Fibroblast of the aortic adventitia (primary cell): ENCODE data around the gene BBS9. TPM values are rescaled to one million over a fixed set of nuclear protein-coding genes. Genes with fewer than 3 reads are reported as not detected.

Experiments used
- DNase-seq: peaks from one replicate; pipeline ENCODE4 v3.0.0-alpha.2; 2010; ENCODE audit warnings: low read depth
- H3K4me3 ChIP-seq: 2 replicates; pipeline ENCODE4 v1.5.1; 2011; ENCODE audit warnings: low read depth, mild to moderate bottlenecking, control low read depth, low read length, moderate library complexity
- total RNA-seq: library from RNA; depleted of rRNA; stranded (reverse); fragments of >200 nt; gene quantifications from 2 replicates; pipeline ENCODE4 v1.2.3, GENCODE V29; 2012; ENCODE audit warnings: low replicate concordance
- TF ChIP-seq, protein P1 (sequence below): IDR thresholded peaks from 2 replicates; pipeline ENCODE4 v1.5.1; 2011; ENCODE audit warnings: mild to moderate bottlenecking, low read length, control low read depth, inconsistent platforms; ENCODE audit not compliant: insufficient read depth

BBS9 gene
- total RNA-seq, 1 donor, result 26.8 TPM

DNA sequence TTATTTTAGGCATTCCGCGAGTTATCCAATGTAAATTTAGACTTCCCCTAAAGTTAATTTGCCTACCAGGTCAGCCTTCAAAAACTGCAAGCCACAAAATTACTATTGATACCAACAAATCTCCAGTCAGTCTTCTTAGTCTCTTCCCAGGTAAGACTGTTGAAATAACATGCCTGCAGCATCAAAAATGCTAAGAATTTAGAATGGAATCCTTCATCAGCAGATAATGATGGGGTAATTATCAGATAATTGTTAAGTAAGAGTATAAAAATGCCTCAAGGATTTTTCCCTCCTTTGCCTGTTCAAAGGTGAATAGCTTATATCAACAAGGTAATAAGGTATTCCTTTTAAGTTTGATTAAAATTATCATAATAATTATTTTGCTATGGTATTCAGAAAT, 228.5 kb downstream of the BBS9 start:
- DNase-seq, result no peak
- H3K4me3 ChIP-seq, result no peak overlapping the region
- TF ChIP-seq, protein P1, sequence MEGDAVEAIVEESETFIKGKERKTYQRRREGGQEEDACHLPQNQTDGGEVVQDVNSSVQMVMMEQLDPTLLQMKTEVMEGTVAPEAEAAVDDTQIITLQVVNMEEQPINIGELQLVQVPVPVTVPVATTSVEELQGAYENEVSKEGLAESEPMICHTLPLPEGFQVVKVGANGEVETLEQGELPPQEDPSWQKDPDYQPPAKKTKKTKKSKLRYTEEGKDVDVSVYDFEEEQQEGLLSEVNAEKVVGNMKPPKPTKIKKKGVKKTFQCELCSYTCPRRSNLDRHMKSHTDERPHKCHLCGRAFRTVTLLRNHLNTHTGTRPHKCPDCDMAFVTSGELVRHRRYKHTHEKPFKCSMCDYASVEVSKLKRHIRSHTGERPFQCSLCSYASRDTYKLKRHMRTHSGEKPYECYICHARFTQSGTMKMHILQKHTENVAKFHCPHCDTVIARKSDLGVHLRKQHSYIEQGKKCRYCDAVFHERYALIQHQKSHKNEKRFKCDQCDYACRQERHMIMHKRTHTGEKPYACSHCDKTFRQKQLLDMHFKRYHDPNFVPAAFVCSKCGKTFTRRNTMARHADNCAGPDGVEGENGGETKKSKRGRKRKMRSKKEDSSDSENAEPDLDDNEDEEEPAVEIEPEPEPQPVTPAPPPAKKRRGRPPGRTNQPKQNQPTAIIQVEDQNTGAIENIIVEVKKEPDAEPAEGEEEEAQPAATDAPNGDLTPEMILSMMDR, result no peak

DNA sequence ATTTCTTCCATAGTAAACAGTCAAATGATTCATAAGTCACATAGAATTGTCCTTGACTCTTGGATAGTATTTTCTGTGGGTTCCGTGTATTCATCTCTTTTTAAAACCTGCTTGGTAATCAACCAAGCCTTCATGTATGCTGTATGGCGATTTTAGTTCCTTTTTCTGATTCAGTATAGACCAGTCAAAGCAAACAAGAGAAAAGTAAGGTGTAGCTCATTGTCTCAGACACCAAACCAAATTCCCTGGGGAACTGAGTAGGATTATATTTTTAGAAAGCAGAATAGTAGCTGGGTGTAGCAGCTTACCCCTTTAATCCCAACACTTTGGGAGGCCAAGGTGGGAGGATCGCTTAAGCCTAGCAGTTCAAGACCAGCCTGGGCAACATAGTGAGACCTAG, 240.5 kb downstream of the BBS9 start:
- TF ChIP-seq, protein P1, result no peak
- no peak overlapping the region for H3K4me3 ChIP-seq
- DNase-seq, result no peak

DNA sequence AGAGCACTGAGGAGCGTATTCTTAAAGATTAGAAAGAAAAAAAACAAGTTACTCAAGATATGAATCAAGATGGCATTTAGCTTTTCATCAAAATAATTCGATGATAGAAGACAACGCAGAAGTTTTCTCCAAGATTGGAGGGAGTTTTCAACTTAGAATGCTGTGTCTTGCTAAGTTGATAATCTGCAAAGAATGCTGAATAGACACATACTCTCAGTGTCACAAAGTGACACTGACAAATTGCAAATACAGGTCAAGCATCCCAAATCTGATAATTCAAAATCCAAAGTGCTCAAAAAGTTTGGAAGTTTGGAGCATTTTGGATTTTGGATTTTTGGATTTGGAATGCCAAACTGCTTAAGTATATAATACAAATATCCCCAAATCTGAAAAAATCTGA, 243.8 kb downstream of the BBS9 start:
- H3K4me3 ChIP-seq, result no peak overlapping the region
- TF ChIP-seq, protein P1, result no peak
- no peak for DNase-seq

DNA sequence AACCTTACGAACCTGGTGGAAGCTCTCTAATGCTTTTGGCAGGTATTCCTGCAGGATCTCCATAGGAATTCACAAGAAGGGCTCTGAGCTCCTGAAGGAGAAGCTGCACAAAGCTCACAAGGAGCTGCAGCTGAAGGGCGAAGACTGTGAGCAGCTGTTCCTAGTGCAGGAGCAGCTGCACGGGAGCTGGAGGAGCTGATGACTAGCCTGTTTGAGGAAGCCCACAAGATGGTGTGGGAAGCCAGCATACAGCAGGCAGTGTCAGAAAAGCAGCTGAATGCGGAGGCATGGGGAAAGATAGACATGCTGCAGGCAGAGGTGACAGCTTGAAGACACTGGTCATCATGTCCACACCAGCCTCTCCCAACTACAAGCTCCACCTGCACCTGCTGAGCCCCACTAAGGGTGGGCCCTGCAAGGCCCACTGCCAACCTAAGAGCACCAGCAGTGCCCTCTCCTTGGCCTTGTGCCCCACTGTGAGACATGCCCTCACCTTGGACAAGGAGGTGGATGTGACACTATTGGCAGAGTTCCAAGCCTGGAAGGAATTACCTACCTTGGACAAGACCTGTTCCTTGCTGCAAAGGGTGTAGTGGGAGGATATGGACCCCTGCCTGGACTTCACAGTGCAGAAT, 250.6 kb downstream of the BBS9 start:
- TF ChIP-seq, protein P1, result no peak
- no peak for DNase-seq
- no peak overlapping the region for H3K4me3 ChIP-seq

DNA sequence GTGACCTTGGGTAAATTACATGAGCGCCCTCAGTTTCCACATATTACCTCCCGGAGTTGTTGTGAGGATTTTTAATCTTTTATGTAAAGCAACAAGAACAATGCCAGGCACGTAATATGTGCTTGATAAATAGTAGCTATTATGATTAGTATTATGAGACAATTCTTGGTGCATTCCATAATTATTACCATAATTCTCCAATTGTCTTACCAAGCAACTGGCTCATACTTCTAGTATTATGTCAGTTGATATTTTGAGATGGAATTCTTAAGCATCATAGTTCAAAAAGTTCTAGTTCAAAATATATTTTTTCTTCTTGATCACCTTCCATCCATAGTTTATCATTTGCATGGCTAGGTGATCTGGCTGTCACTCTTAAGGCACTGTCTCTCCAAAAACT, 259.0 kb downstream of the BBS9 start:
- DNase-seq, result peak; percentile 41
- TF ChIP-seq, protein P1, result no peak
- no peak overlapping the region for H3K4me3 ChIP-seq

DNA sequence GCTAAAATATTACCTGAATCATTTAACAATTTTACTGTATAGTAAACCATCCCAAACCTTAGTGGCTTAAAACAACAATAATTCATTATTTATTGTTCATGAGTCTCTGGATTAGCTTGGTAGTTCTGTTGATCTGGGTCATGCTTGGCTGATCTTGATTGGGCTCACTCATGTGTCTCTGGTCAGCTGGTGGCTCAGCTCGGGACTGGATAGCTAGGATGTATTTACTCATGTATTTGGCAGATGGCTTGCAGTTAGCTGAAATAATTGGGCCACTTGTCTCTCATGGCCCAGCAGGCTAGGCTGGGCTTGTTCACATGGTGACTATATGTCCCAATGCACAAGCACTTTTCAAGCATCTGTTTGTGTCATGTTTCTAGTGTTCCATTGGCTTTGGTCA, 262.8 kb downstream of the BBS9 start:
- TF ChIP-seq, protein P1, result no peak
- no peak for DNase-seq
- no peak overlapping the region for H3K4me3 ChIP-seq

DNA sequence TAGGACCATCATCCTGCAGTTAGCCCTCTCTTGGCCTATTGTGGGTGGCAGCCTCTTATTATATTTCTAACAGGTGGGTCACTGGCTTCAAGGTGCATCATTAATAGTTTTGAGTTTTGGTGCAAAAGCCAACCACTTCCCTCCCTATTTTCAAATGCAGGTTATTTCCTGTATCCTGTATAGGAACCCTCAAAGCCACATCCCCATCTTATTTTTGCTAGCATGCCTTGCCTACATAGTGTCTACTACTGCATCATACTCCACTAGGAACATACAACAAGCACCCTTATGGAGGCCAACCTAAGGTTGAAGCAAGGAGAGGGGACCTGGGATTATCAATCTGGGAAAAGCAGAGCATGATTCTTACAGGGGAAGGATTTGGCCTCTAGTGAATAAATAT, 264.4 kb downstream of the BBS9 start:
- TF ChIP-seq, protein P1, result no peak
- DNase-seq, result no peak

More for the DNA sequence above, 264.4 kb downstream of the BBS9 start:
- no peak overlapping the region for H3K4me3 ChIP-seq
